ENCODE data around the gene LRRK1.

DNA sequence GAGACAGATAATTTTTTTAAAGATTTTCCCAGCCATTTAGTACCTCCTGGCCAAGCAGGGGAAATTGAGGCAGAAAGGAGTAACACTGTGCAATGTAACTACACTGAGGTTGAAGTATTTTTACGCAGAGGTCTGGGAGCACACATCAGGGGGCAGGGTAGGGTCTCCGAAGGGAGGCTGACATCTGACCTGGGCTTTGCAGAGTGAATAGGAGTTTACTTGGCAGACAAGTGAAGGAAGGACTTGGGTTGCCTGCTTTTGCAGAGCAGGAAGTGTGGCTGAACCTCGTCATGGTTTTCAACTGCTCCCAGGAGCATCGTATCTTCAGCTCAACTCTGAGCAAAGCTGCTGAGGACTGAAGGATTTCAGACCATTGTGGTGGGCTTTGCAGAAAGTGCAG lies 66.2 kb downstream of the LRRK1 start:
- TF ChIP-seq POLR2A (IDR thresholded peaks at IDR 0.05) = no peak
- TF ChIP-seq, protein P1, sequence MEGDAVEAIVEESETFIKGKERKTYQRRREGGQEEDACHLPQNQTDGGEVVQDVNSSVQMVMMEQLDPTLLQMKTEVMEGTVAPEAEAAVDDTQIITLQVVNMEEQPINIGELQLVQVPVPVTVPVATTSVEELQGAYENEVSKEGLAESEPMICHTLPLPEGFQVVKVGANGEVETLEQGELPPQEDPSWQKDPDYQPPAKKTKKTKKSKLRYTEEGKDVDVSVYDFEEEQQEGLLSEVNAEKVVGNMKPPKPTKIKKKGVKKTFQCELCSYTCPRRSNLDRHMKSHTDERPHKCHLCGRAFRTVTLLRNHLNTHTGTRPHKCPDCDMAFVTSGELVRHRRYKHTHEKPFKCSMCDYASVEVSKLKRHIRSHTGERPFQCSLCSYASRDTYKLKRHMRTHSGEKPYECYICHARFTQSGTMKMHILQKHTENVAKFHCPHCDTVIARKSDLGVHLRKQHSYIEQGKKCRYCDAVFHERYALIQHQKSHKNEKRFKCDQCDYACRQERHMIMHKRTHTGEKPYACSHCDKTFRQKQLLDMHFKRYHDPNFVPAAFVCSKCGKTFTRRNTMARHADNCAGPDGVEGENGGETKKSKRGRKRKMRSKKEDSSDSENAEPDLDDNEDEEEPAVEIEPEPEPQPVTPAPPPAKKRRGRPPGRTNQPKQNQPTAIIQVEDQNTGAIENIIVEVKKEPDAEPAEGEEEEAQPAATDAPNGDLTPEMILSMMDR (IDR thresholded peaks at IDR 0.05) = no peak

Measured in esophagus squamous epithelium (tissue), 4 donors.